Activated B cell treated with CpG ODN at 0.5 μM for 24 hours (primary cell): ENCODE data around the gene NHS. TPM values are rescaled to one million over a fixed set of nuclear protein-coding genes. Genes with fewer than 3 reads are reported as not detected.

Experiments
- ATAC-seq: fragments of 200-7000 bp; cut with Tn5 transposase; one replicate; pipeline ENCODE4 v1.10.0; 2021; ENCODE audit warnings: low read depth, mild to moderate bottlenecking, moderate library complexity
- CTCF ChIA-PET: fragments of 350-600 bp; sonication (Branson Sonifier 250); formaldehyde crosslinking; loops from one replicate; lab custom pipeline; 2021; ENCODE audit warnings: antibody characterized with exemption; lab: Charles Lee
- POLR2A ChIA-PET: fragments of 350-600 bp; sonication (Branson Sonifier 250); formaldehyde crosslinking; loops from one replicate; lab custom pipeline; 2021; ENCODE audit warnings: antibody characterized with exemption; lab: Charles Lee
- DNase-seq: peaks from one replicate; pipeline ENCODE4 v3.0.0; 2022
- H3K27ac Mint-ChIP-seq: one replicate; pipeline ENCODE4 v1.8.0; 2020; ENCODE audit warnings: mixed read lengths
- H3K27me3 Mint-ChIP-seq: one replicate; pipeline ENCODE4 v1.8.0; 2021; ENCODE audit warnings: mixed read lengths
- H3K36me3 Mint-ChIP-seq: one replicate; pipeline ENCODE4 v1.8.0; 2021; ENCODE audit warnings: low read depth, mixed read lengths
- H3K4me1 Mint-ChIP-seq: one replicate; pipeline ENCODE4 v1.8.0; 2021; ENCODE audit warnings: mixed read lengths
- H3K4me3 Mint-ChIP-seq: one replicate; pipeline ENCODE4 v1.8.0; 2020; ENCODE audit warnings: mild to moderate bottlenecking, mixed read lengths
- H3K9me3 Mint-ChIP-seq: one replicate; pipeline ENCODE4 v1.8.0; 2020; ENCODE audit warnings: mixed read lengths
- CTCF ChIP-seq: fragments of 200-600 bp; IDR thresholded peaks from one replicate; pipeline ENCODE4 v1.8.0; 2022; ENCODE audit warnings: antibody characterized with exemption, mild to moderate bottlenecking
- intact Hi-C: fragments of 100-400 bp; cut with micrococcal nuclease; formaldehyde crosslinking; loops from one replicate; pipeline ENCODE4 v1.15.1; 2024
- total RNA-seq: library from RNA; stranded (reverse); gene quantifications from 2 replicates; pipeline ENCODE4 v1.2.3, GENCODE V29; 2022

The NHS gene
- total RNA-seq, 1 donor from 2014 or later, result not detected

GRCh38 chrX:17373337-17373736 is 1.7 kb upstream of the NHS start:
- peaks cover 13% of the 10 kb centered on the region for H3K27me3 Mint-ChIP-seq
- ATAC-seq, result no peak
- no peak for DNase-seq
- H3K36me3 Mint-ChIP-seq, result no peaks in the 10 kb centered on the region
- intact Hi-C loops, result no loop called here
- H3K4me1 Mint-ChIP-seq, result no peaks in the 10 kb centered on the region
- ChIA-PET POLR2A (no interaction called here), CTCF (no interaction called here)
- no peak overlapping the region for H3K4me3 Mint-ChIP-seq
- no peak for TF ChIP-seq CTCF
- H3K9me3 Mint-ChIP-seq, result no peaks in the 10 kb centered on the region
- H3K27ac Mint-ChIP-seq, result no peak overlapping the region

- POLR2A ChIA-PET, result no interaction called here
- DNase-seq, result no peak
- Mint-ChIP-seq H3K36me3 (no peaks in the 10 kb centered on the region), H3K27me3 (peaks cover 18% of the 10 kb centered on the region), H3K27ac (no peak overlapping the region), H3K9me3 (no peaks in the 10 kb centered on the region), H3K4me1 (no peaks in the 10 kb centered on the region), H3K4me3 (no peak overlapping the region)
- no peak for TF ChIP-seq CTCF
- no peak for ATAC-seq
- intact Hi-C loops, result no loop called here
- CTCF ChIA-PET, result no interaction called here
Observed at GRCh38 chrX:17375367-17375636, 302 bp downstream of the NHS start.

GRCh38 chrX:17375637-17376430 is 834 bp downstream of the NHS start:
- Mint-ChIP-seq H3K4me3 (no peak overlapping the region), H3K9me3 (no peaks in the 10 kb centered on the region), H3K36me3 (no peaks in the 10 kb centered on the region), H3K27me3 (peaks cover 18% of the 10 kb centered on the region), H3K27ac (no peak overlapping the region), H3K4me1 (no peaks in the 10 kb centered on the region)
- intact Hi-C loops, result no loop called here
- no peak for TF ChIP-seq CTCF
- ChIA-PET POLR2A (no interaction called here), CTCF (no interaction called here)
- ATAC-seq (no peak), DNase-seq (no peak)

GRCh38 chrX:17376431-17377077 is 1.6 kb downstream of the NHS start:
- H3K36me3 Mint-ChIP-seq, result no peaks in the 10 kb centered on the region
- intact Hi-C loops, result no loop called here
- DNase-seq, result no peak
- ChIA-PET CTCF (no interaction called here), POLR2A (no interaction called here)
- H3K27me3 Mint-ChIP-seq, result peaks cover 18% of the 10 kb centered on the region
- no peak for TF ChIP-seq CTCF
- peaks cover 2% of the 10 kb centered on the region for H3K9me3 Mint-ChIP-seq
- ATAC-seq, result no peak
- H3K4me3 Mint-ChIP-seq, result no peak overlapping the region
- H3K4me1 Mint-ChIP-seq, result no peaks in the 10 kb centered on the region
- no peak overlapping the region for H3K27ac Mint-ChIP-seq

GRCh38 chrX:17377091-17377717 is 2.2 kb downstream of the NHS start:
- H3K9me3 Mint-ChIP-seq, result peaks cover 6% of the 10 kb centered on the region
- ChIA-PET POLR2A (no interaction called here), CTCF (no interaction called here)
- H3K4me1 Mint-ChIP-seq, result no peaks in the 10 kb centered on the region
- no peak for TF ChIP-seq CTCF
- intact Hi-C loops, result no loop called here
- no peaks in the 10 kb centered on the region for H3K36me3 Mint-ChIP-seq
- H3K4me3 Mint-ChIP-seq, result no peak overlapping the region
- peaks cover 18% of the 10 kb centered on the region for H3K27me3 Mint-ChIP-seq
- no peak overlapping the region for H3K27ac Mint-ChIP-seq
- no peak for DNase-seq
- ATAC-seq, result no peak
